GM19328 (cell line): Measurements from ENCODE around the gene FBXW5.

Source experiments
- ATAC-seq: cut with Tn5 transposase; IDR thresholded peaks from one replicate; pipeline ENCODE4 v1.9.1; 2021; ENCODE audit warnings: mild to moderate bottlenecking, moderate library complexity; ENCODE audit not compliant: unreplicated experiment

FBXW5 gene

GRCh38 chr9:136936645-136937170 lies 7.8 kb downstream of the FBXW5 start:
- no peak for ATAC-seq

- ATAC-seq: no peak
Measured at GRCh38 chr9:136935651-136936050, 8.9 kb downstream of the FBXW5 start.

- ATAC-seq: no peak
Measured at GRCh38 chr9:136934277-136934676, 10.3 kb downstream of the FBXW5 start.

- no peak for ATAC-seq
Measured at GRCh38 chr9:136931611-136932130, 12.9 kb downstream of the FBXW5 start.

- no peak for ATAC-seq
Measured at GRCh38 chr9:136930014-136930413, 14.5 kb downstream of the FBXW5 start.

- ATAC-seq: no peak
Measured at GRCh38 chr9:136928591-136928990, 15.9 kb downstream of the FBXW5 start.

- no peak for ATAC-seq
Measured at GRCh38 chr9:136927343-136928271, 16.9 kb downstream of the FBXW5 start.

GRCh38 chr9:136926749-136927148 lies 17.8 kb downstream of the FBXW5 start:
- no peak for ATAC-seq

- no peak for ATAC-seq
Measured at GRCh38 chr9:136926154-136926704, 18.3 kb downstream of the FBXW5 start.

- no peak for ATAC-seq
Measured at GRCh38 chr9:136925414-136926153, 19.0 kb downstream of the FBXW5 start.

- no peak for ATAC-seq
Measured at GRCh38 chr9:136923881-136924280, 20.7 kb downstream of the FBXW5 start.

GRCh38 chr9:136922540-136922939 lies 22.0 kb downstream of the FBXW5 start:
- no peak for ATAC-seq

- ATAC-seq: no peak
Measured at GRCh38 chr9:136921718-136922117, 22.8 kb downstream of the FBXW5 start.

GRCh38 chr9:136921307-136921706 lies 23.2 kb downstream of the FBXW5 start:
- no peak for ATAC-seq

GRCh38 chr9:136920734-136921231 lies 23.8 kb downstream of the FBXW5 start:
- ATAC-seq: no peak

- no peak for ATAC-seq
Measured at GRCh38 chr9:136920069-136920468, 24.5 kb downstream of the FBXW5 start.

- no peak for ATAC-seq
Measured at GRCh38 chr9:136917902-136918301, 26.6 kb downstream of the FBXW5 start.

- ATAC-seq: no peak
Measured at GRCh38 chr9:136916330-136917184, 28.0 kb downstream of the FBXW5 start.

- ATAC-seq: no peak
Measured at GRCh38 chr9:136915632-136916329, 28.8 kb downstream of the FBXW5 start.
